Heart left ventricle (tissue), 13 donors: ENCODE measurements around the gene PDZD8.

ENCODE experiments used
- CTCF ChIP-seq, 12 donors: fragments of 200-600 bp; sonication (generic) in 4 of 12; IDR thresholded peaks; one replicate each; pipeline versions ENCODE4 v1.5.0 to v1.8.0; 2018 to 2022; ENCODE audit warnings: antibody characterized with exemption in 12 of 12, mild to moderate bottlenecking in 5 of 12
- POLR2A ChIP-seq, 2 donors: fragments of 450-650 bp; IDR thresholded peaks; one replicate each; pipeline ENCODE4 v1.6.1; 2017; ENCODE audit warnings: antibody characterized with exemption in 2 of 2, mild to moderate bottlenecking in 2 of 2, moderate library complexity in 2 of 2
- donor health status: ischemic (EF 13 %, LVEDD 7.1; RV severe dilation, severe dysfunction).
- donor health status: DM: no; HTN: yes; CAD: no.
- donor health status: DM: no; HTN: no; CAD: no.
- donor health status: ischemic (EF 25% LVEDD 6.9; RV normal size, moderate dysfunction).
- donor health status: ischemic (EF 25% LVEDD 5.7; RV mildly dilated, moderate dysfunction).
- donor health status: ischemic (EF 35%, LVEDD 5.7; RV mildly dilated, moderate dysfunction).
- donor health status: nonischemic (EF 11% LVEDD 7.7; RV severe dilation, severe dysfunction).
- donor health status: DM: yes; HTN: yes; CAD: no.
- donor health status: PGD.
- donor health status: ischemic (EF 29% LVEDD 5.4; RV normal size, mild dysfunction).
- donor health status: nonischemic (EF 23%, LVEDD 6.1; RV moderate dilation, normal function).

- TF ChIP-seq CTCF (IDR thresholded peaks at IDR 0.05) (no peak), POLR2A (IDR thresholded peaks at IDR 0.05) (no peak)
Observed at GRCh38 chr10:117424171-117424570, 48.9 kb upstream of the PDZD8 start.
